CD1c-positive myeloid dendritic cell (primary cell): Measurements from ENCODE around the gene RAB3C.

Experiments
- DNase-seq: peaks from one replicate; pipeline ENCODE4 v3.0.0-alpha.2; 2016; ENCODE audit errors: extremely low spot score

The RAB3C gene

GRCh38 chr5:58773744-58774441 lies 191.0 kb downstream of the RAB3C start:
- no peak for DNase-seq

- DNase-seq, result peak; percentile 37
Observed at GRCh38 chr5:58774937-58775336, 192.1 kb downstream of the RAB3C start.

- peak; percentile 57 for DNase-seq
Observed at GRCh38 chr5:58775701-58776262, 192.9 kb downstream of the RAB3C start.

GRCh38 chr5:58776559-58776958 lies 193.7 kb downstream of the RAB3C start:
- no peak for DNase-seq

- DNase-seq, result no peak
Observed at GRCh38 chr5:58778888-58779287, 196.0 kb downstream of the RAB3C start.

- DNase-seq, result no peak
Observed at GRCh38 chr5:58786035-58786434, 203.2 kb downstream of the RAB3C start.

- DNase-seq, result peak; percentile 21
Observed at GRCh38 chr5:58786711-58787303, 203.9 kb downstream of the RAB3C start.

GRCh38 chr5:58787987-58788386 lies 205.1 kb downstream of the RAB3C start:
- DNase-seq, result no peak

- DNase-seq, result no peak
Observed at GRCh38 chr5:58793888-58794657, 211.2 kb downstream of the RAB3C start.

- no peak for DNase-seq
Observed at GRCh38 chr5:58794875-58795274, 212.0 kb downstream of the RAB3C start.

GRCh38 chr5:58795327-58795726 lies 212.5 kb downstream of the RAB3C start:
- no peak for DNase-seq

- DNase-seq, result no peak
Observed at GRCh38 chr5:58797021-58797420, 214.1 kb downstream of the RAB3C start.

- DNase-seq, result no peak
Observed at GRCh38 chr5:58800356-58800755, 217.5 kb downstream of the RAB3C start.

GRCh38 chr5:58800861-58801540 lies 218.1 kb downstream of the RAB3C start:
- DNase-seq, result no peak

GRCh38 chr5:58803056-58803455 lies 220.2 kb downstream of the RAB3C start:
- no peak for DNase-seq

- DNase-seq, result no peak
Observed at GRCh38 chr5:58804291-58804690, 221.4 kb downstream of the RAB3C start.

- DNase-seq, result no peak
Observed at GRCh38 chr5:58810086-58810485, 227.2 kb downstream of the RAB3C start.

GRCh38 chr5:58813855-58814254 lies 231.0 kb downstream of the RAB3C start:
- DNase-seq, result no peak

GRCh38 chr5:58816181-58816731 lies 233.4 kb downstream of the RAB3C start:
- DNase-seq, result no peak

- no peak for DNase-seq
Observed at GRCh38 chr5:58818465-58818864, 235.6 kb downstream of the RAB3C start.

- DNase-seq, result no peak
Observed at GRCh38 chr5:58825441-58825840, 242.6 kb downstream of the RAB3C start.

- DNase-seq, result no peak
Observed at GRCh38 chr5:58825899-58826298, 243.0 kb downstream of the RAB3C start.
